Suppressor macrophage treated with lipopolysaccharide for 1 hour (primary cell): ENCODE measurements around the gene FAM217A.

ENCODE experiments used
- DNase-seq, 3 donors: peaks; one replicate each; pipeline ENCODE4 v3.0.0-alpha.2; 2020 to 2022

The FAM217A gene

GRCh38 chr6:4021133-4021853 is 57.6 kb downstream of the FAM217A start:
- DNase-seq: peak; percentile 98

GRCh38 chr6:4020822-4021132 is 58.2 kb downstream of the FAM217A start:
- DNase-seq: no peak

- no peak for DNase-seq
Observed at GRCh38 chr6:4018924-4019236, 60.1 kb downstream of the FAM217A start.
